Astrocyte (in vitro differentiated cells and primary cell): ENCODE results near the gene NANOS2. TPM values are rescaled to one million over a fixed set of nuclear protein-coding genes. Genes with fewer than 3 reads are reported as not detected.

Experiments used
- DNase-seq: peaks from one replicate; pipeline ENCODE4 v3.0.0-alpha.2; 2010; ENCODE audit warnings: low read depth
- FAIRE-seq: peaks from 2 replicates; lab custom pipeline; 2011; peaks lifted over from hg19 to GRCh38; lab: Jason Lieb, UNC
- H2AFZ ChIP-seq: 2 replicates; pipeline ENCODE4 v1.6.0; 2012; ENCODE audit warnings: low read depth, low read length, inconsistent platforms
- H3K27ac ChIP-seq: 2 replicates; pipeline ENCODE4 v1.5.1; 2011; ENCODE audit warnings: low read depth, low read length, inconsistent platforms
- H3K27me3 ChIP-seq: 2 replicates; pipeline ENCODE4 v1.6.0; 2011; ENCODE audit warnings: low read length, inconsistent platforms; ENCODE audit not compliant: insufficient read depth
- H3K36me3 ChIP-seq: 2 replicates; pipeline ENCODE4 v1.5.1; 2011; ENCODE audit warnings: low read length, inconsistent platforms; ENCODE audit not compliant: insufficient read depth
- H3K4me1 ChIP-seq: 2 replicates; pipeline ENCODE4 v1.5.1; 2011; ENCODE audit warnings: low read length, inconsistent platforms; ENCODE audit not compliant: insufficient read depth
- H3K4me2 ChIP-seq: 2 replicates; pipeline ENCODE4 v1.6.0; 2012; ENCODE audit warnings: low read length, inconsistent platforms
- H3K4me3 ChIP-seq: 2 replicates; pipeline ENCODE4 v1.5.1; 2011; ENCODE audit warnings: low read depth, mild to moderate bottlenecking, low read length, inconsistent platforms; ENCODE audit not compliant: insufficient read depth
- H3K79me2 ChIP-seq: 2 replicates; pipeline ENCODE4 v1.6.0; 2012; ENCODE audit warnings: mild to moderate bottlenecking, low read length, inconsistent platforms; ENCODE audit not compliant: insufficient read depth
- H3K9ac ChIP-seq: 2 replicates; pipeline ENCODE4 v1.6.0; 2012; ENCODE audit warnings: mild to moderate bottlenecking, low read length, inconsistent platforms
- H3K9me3 ChIP-seq: 2 replicates; pipeline ENCODE4 v1.5.1; 2012; ENCODE audit warnings: low read depth, mild to moderate bottlenecking, low read length, inconsistent platforms; ENCODE audit not compliant: insufficient read depth
- H4K20me1 ChIP-seq: 2 replicates; pipeline ENCODE4 v1.6.0; 2012; ENCODE audit warnings: low read length, inconsistent platforms; ENCODE audit not compliant: insufficient read depth
- H3K27ac Mint-ChIP-seq: one replicate; pipeline ENCODE4 v1.8.0; 2021; ENCODE audit warnings: mild to moderate bottlenecking, mixed read lengths; ENCODE audit not compliant: unreplicated experiment
- H3K27me3 Mint-ChIP-seq: one replicate; pipeline ENCODE4 v1.8.0; 2021; ENCODE audit warnings: low read depth, mixed read lengths; ENCODE audit not compliant: unreplicated experiment
- H3K36me3 Mint-ChIP-seq: one replicate; pipeline ENCODE4 v1.8.0; 2021; ENCODE audit warnings: low read depth, mixed read lengths; ENCODE audit not compliant: unreplicated experiment
- H3K4me1 Mint-ChIP-seq: one replicate; pipeline ENCODE4 v1.8.0; 2021; ENCODE audit warnings: low read depth, mixed read lengths; ENCODE audit not compliant: unreplicated experiment
- H3K4me3 Mint-ChIP-seq: one replicate; pipeline ENCODE4 v1.8.0; 2021; ENCODE audit warnings: mild to moderate bottlenecking, moderate library complexity, mixed read lengths; ENCODE audit not compliant: unreplicated experiment
- H3K9me3 Mint-ChIP-seq: one replicate; pipeline ENCODE4 v1.8.0; 2021; ENCODE audit warnings: mild to moderate bottlenecking, mixed read lengths; ENCODE audit not compliant: unreplicated experiment
- EZH2 ChIP-seq: IDR thresholded peaks from 2 replicates; pipeline ENCODE4 v1.6.1; 2012; ENCODE audit warnings: mild to moderate bottlenecking, low read length, inconsistent platforms; ENCODE audit not compliant: insufficient read depth
- total RNA-seq: library from RNA; stranded (reverse); gene quantifications from 2 replicates; pipeline ENCODE4 v1.2.1, GENCODE V29; 2021
- TF ChIP-seq, protein P1 (sequence below): IDR thresholded peaks from 2 replicates; pipeline ENCODE4 v1.5.1; 2011; ENCODE audit warnings: low read depth, mild to moderate bottlenecking, inconsistent platforms, low read length, moderate library complexity; ENCODE audit not compliant: insufficient read depth

Gene NANOS2
- total RNA-seq, 1 donor from 2014 or later, result not detected

DNA sequence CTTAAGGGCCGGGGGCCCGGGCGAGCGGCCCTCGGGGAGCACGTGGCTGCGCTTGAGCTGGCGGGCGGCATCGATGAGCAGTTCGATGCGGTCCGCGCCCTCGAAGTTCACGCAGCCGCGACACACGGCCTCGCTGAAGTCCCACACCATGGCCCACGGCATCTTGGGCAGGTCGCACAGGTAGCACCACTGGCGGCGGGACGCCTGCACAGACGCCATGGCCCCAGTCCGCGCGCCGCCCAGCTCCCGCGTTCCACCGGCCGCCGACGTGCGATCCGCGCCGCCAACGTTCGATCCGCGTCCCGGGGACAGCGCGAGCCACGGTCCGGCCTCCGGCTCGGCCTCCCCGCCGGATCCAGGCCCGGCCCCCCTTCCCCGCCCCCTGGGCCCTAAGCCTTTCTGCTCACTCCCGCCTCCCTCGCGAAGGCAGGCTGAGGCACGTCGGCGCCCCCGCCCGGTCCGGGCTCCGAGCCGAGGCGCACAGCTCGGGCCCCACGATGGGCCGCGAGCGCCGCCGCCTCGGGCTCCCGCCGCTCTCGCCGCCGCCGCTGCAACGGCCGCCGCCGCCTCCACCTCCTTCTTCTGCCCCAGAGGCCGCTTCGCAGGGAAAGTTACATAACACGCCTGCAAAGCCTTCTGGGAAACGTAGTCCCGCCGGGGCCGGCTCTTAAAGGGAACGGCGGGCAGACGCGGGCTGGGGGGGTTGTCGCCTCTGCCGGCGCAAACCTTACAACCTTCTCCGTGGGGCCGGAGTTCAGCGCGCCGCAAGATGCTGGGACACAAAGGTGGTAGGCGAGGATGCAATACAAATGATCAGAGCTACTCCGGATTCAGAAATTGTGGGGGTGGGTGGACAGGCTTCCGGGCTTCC lies 28.8 kb downstream of the NANOS2 start, which contains the start of gene IRF2BP1:
Gene IRF2BP1, minus strand, starts transcription at position 586 of the 871 bp plus-strand sequence. Its CDS starts 367 bp downstream, at position 219.
- Histone ChIP-seq H3K27me3 (no peaks in the 10 kb centered on the region), H3K9ac (peak within 1 kb of the TSS; percentile 85), H2AFZ (peak within 1 kb of the TSS; percentile 89), H3K4me3 (peak within 1 kb of the TSS; percentile 65), H3K36me3 (no peaks in the 10 kb centered on the region), H3K4me1 (peaks cover 24% of the 10 kb centered on the region), H3K4me2 (peak within 1 kb of the TSS; percentile 89), H3K27ac (peak within 1 kb of the TSS; percentile 90), H4K20me1 (peaks cover 33% of the 10 kb centered on the region), H3K9me3 (no peaks in the 10 kb centered on the region), H3K79me2 (peaks cover 24% of the 10 kb centered on the region)
- H3K36me3 Mint-ChIP-seq, result peaks cover 4% of the 10 kb centered on the region
- peak within 1 kb of the TSS; percentile 98 for H3K27ac Mint-ChIP-seq
- TF ChIP-seq, protein P1, sequence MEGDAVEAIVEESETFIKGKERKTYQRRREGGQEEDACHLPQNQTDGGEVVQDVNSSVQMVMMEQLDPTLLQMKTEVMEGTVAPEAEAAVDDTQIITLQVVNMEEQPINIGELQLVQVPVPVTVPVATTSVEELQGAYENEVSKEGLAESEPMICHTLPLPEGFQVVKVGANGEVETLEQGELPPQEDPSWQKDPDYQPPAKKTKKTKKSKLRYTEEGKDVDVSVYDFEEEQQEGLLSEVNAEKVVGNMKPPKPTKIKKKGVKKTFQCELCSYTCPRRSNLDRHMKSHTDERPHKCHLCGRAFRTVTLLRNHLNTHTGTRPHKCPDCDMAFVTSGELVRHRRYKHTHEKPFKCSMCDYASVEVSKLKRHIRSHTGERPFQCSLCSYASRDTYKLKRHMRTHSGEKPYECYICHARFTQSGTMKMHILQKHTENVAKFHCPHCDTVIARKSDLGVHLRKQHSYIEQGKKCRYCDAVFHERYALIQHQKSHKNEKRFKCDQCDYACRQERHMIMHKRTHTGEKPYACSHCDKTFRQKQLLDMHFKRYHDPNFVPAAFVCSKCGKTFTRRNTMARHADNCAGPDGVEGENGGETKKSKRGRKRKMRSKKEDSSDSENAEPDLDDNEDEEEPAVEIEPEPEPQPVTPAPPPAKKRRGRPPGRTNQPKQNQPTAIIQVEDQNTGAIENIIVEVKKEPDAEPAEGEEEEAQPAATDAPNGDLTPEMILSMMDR, result no peak
- TF ChIP-seq EZH2, result no peak
- DNase-seq, result peak; percentile 83
- H3K4me3 Mint-ChIP-seq, result peak within 1 kb of the TSS; percentile 93
- H3K9me3 Mint-ChIP-seq, result no peaks in the 10 kb centered on the region
- no peak for FAIRE-seq
- peaks cover 10% of the 10 kb centered on the region for H3K4me1 Mint-ChIP-seq
- no peaks in the 10 kb centered on the region for H3K27me3 Mint-ChIP-seq

DNA sequence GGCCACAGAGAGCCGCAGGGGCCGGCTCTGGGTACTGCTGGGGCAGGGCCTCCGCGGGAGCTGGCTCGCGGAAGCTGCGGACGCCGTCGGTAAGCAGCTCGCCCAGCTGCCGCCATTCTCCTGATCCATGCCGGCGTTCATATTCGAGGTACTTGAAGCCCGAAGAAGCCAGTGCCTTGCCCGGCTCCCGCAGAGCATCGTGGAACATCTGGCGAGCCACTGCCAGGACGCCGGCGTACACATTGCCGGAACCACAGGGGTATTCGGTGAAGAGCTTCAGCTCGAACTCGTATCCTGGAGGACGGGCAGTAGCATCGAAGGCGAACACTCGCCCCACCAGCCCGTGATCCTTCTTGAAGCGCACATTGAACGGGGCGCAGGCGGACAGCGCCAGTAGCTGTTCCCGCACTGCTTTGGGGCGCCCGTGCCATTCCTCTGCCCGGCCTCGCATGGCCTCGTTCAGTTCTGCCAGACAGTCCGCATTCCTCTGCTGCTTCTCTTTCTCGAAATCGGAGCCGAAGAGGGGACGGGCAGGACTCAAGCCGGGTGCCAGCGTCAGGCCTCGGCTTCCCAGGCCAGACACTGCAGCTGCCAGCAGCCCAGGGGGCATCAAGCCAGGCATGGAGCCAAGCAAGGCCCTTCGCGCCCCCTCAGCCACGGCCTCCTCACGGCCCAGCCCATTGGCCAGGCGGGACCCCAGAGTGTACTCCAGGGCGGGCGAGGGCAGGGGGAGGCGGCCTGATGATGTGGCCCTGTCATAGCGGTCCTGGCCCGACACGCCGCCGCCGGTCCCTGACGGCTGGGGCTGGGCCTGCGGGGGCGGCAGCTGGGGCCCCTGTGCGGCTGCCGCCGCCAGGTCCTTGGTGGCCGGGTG lies 29.7 kb downstream of the NANOS2 start:
- FAIRE-seq (no peak), DNase-seq (no peak)
- H3K9me3 ChIP-seq, result no peaks in the 10 kb centered on the region
- H3K4me2 ChIP-seq, result peak overlapping the region; percentile 89
- peak overlapping the region; percentile 89 for H2AFZ ChIP-seq
- Mint-ChIP-seq H3K27me3 (peaks cover 2% of the 10 kb centered on the region), H3K9me3 (no peaks in the 10 kb centered on the region), H3K36me3 (peaks cover 2% of the 10 kb centered on the region), H3K27ac (no peak overlapping the region), H3K4me3 (peak overlapping the region; percentile 76), H3K4me1 (peaks cover 12% of the 10 kb centered on the region)
- H3K27ac ChIP-seq, result no peak overlapping the region
- peak overlapping the region; percentile 85 for H3K9ac ChIP-seq
- TF ChIP-seq EZH2, result no peak
- TF ChIP-seq, protein P1, result no peak
- H3K4me3 ChIP-seq, result peak overlapping the region; percentile 65
- H3K27me3 ChIP-seq, result no peaks in the 10 kb centered on the region
- H3K79me2 ChIP-seq, result peaks cover 24% of the 10 kb centered on the region
- no peaks in the 10 kb centered on the region for H3K36me3 ChIP-seq
- peaks cover 33% of the 10 kb centered on the region for H4K20me1 ChIP-seq
- peaks cover 24% of the 10 kb centered on the region for H3K4me1 ChIP-seq
